Trophoblast cell (in vitro differentiated cells and primary cell): ENCODE results near the gene NASP.

ENCODE experiments used
- DNase-seq, 2 donors: peaks; one replicate each; pipeline ENCODE4 v3.0.0-alpha.2; 2016
- H2AFZ ChIP-seq: 2 replicates; pipeline ENCODE4 v1.6.1; 2013; ENCODE audit warnings: low read length, moderate library complexity, mild to moderate bottlenecking; ENCODE audit not compliant: insufficient read depth, poor library complexity
- H2AK5ac ChIP-seq: 2 replicates; pipeline ENCODE4 v1.6.1; 2013; ENCODE audit warnings: mild to moderate bottlenecking, low read length
- H2BK120ac ChIP-seq: 2 replicates; pipeline ENCODE4 v1.6.1; 2013; ENCODE audit warnings: low read length, mild to moderate bottlenecking, moderate library complexity; ENCODE audit not compliant: insufficient read depth, poor library complexity
- H2BK12ac ChIP-seq: 2 replicates; pipeline ENCODE4 v1.6.1; 2013; ENCODE audit warnings: mild to moderate bottlenecking, low read length, moderate library complexity
- H2BK5ac ChIP-seq: 2 replicates; pipeline ENCODE4 v1.6.1; 2013; ENCODE audit warnings: low read length, low read depth, moderate library complexity, mild to moderate bottlenecking; ENCODE audit not compliant: poor library complexity
- H3K14ac ChIP-seq: 2 replicates; pipeline ENCODE4 v1.6.1; 2013; ENCODE audit warnings: mild to moderate bottlenecking, low read length
- H3K18ac ChIP-seq: 2 replicates; pipeline ENCODE4 v1.6.1; 2013; ENCODE audit warnings: mild to moderate bottlenecking, low read length
- H3K23ac ChIP-seq: 2 replicates; pipeline ENCODE4 v1.6.1; 2013; ENCODE audit warnings: low read length
- H3K27ac ChIP-seq: 2 replicates; pipeline ENCODE4 v1.5.1; 2013; ENCODE audit warnings: low read depth, mild to moderate bottlenecking, inconsistent platforms, low read length, moderate library complexity
- H3K27me3 ChIP-seq: 2 replicates; pipeline ENCODE4 v1.6.1; 2013; ENCODE audit warnings: inconsistent platforms, mild to moderate bottlenecking, low read length, moderate library complexity; ENCODE audit not compliant: insufficient read depth
- H3K36me3 ChIP-seq, 2 experiments: 1 replicate in 1 of 2; 2 replicates in 1 of 2; pipeline ENCODE4 v1.6.1; 2013; ENCODE audit warnings: low read length in 2 of 2, mild to moderate bottlenecking in 2 of 2, moderate library complexity in 1 of 2; ENCODE audit not compliant: insufficient read depth in 2 of 2, control insufficient read depth in 1 of 2
- H3K4ac ChIP-seq: 2 replicates; pipeline ENCODE4 v1.6.1; 2013; ENCODE audit warnings: low read depth, mild to moderate bottlenecking, low read length, moderate library complexity
- H3K4me1 ChIP-seq, 2 experiments: 1 replicate in 1 of 2; 2 replicates in 1 of 2; pipeline ENCODE4 v1.6.1; 2013; ENCODE audit warnings: low read length in 2 of 2, mild to moderate bottlenecking in 2 of 2, moderate library complexity in 1 of 2; ENCODE audit not compliant: insufficient read depth in 2 of 2, control insufficient read depth in 1 of 2
- H3K4me2 ChIP-seq: 2 replicates; pipeline ENCODE4 v1.6.1; 2013; ENCODE audit warnings: inconsistent platforms, mild to moderate bottlenecking, low read length, moderate library complexity
- H3K4me3 ChIP-seq: 2 replicates; pipeline ENCODE4 v1.5.1; 2013; ENCODE audit warnings: mild to moderate bottlenecking, low read depth, low read length, inconsistent platforms
- H3K79me1 ChIP-seq: one replicate; pipeline ENCODE4 v1.6.1; 2013; ENCODE audit warnings: low read length
- H3K79me2 ChIP-seq: 2 replicates; pipeline ENCODE4 v1.6.1; 2013; ENCODE audit warnings: low read length, mild to moderate bottlenecking; ENCODE audit not compliant: control insufficient read depth, insufficient read depth, poor library complexity
- H3K9ac ChIP-seq: 2 replicates; pipeline ENCODE4 v1.6.1; 2013; ENCODE audit warnings: mild to moderate bottlenecking, low read length
- H3K9me3 ChIP-seq: 2 replicates; pipeline ENCODE4 v1.6.1; 2013; ENCODE audit warnings: low read depth, mild to moderate bottlenecking, control low read depth, inconsistent platforms, low read length; ENCODE audit not compliant: insufficient read depth
- H4K12ac ChIP-seq: 2 replicates; pipeline ENCODE4 v1.6.1; 2013; ENCODE audit warnings: low read depth, mild to moderate bottlenecking, low read length, moderate library complexity
- H4K8ac ChIP-seq: 2 replicates; pipeline ENCODE4 v1.6.1; 2013; ENCODE audit warnings: low read depth, mild to moderate bottlenecking, low read length, moderate library complexity
- H4K91ac ChIP-seq: one replicate; pipeline ENCODE4 v1.6.1; 2013; ENCODE audit warnings: low read depth, mild to moderate bottlenecking, low read length, moderate library complexity
- WGBS: extraction: QIAGEN DNeasy Blood & Tissue Kit; methylation state at CpG from one replicate; pipeline ENCODE4 v1.1.7; 2013; ENCODE audit warnings: missing lambda C conversion rate; ENCODE audit not compliant: insufficient read length, insufficient coverage; ENCODE audit errors: extremely low coverage; 5-methylcytosine and 5-hydroxymethylcytosine counted together

Gene NASP

DNA sequence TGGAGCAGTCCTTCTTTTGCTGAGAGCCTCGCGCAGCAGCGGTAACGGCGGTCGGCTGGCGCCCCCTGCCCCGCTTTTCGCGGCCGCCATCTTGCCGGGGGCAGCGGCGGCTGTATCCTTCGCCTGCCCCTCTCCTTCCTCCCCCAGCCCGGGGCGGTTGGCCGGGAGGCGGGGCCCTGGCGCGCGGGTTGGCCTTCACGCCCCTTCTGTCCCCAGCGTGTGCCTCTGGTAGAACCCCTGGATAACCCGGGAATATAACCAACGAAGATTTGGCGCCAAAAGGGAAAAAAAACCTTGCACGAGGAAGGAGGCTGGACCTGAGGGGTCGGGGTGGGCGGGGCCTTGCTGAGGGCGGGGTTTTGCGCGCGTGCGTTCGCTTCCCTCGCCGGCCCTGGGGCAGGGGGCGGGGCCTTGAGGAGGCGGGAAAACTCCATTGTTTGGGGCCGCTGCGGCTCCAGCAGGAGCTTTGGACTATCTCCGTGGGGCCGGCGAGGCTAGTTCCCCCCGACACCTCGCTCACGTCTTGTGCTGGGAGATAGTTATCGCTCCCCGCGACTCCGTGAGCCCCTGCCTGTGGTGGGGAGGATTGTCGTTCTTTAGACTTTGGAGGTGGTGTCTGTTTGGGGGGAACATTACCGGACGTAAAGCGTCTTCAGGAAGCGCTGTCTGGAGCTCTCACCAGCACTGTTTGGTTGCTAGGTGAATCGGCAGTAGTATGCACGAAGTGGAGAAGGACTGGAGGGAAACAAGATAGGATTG, 689 bp downstream of the NASP start:
- WGBS, result no CpG with 5 or more reads among the region's 59 CpGs
- H2BK12ac ChIP-seq, result no peak overlapping the region

DNA sequence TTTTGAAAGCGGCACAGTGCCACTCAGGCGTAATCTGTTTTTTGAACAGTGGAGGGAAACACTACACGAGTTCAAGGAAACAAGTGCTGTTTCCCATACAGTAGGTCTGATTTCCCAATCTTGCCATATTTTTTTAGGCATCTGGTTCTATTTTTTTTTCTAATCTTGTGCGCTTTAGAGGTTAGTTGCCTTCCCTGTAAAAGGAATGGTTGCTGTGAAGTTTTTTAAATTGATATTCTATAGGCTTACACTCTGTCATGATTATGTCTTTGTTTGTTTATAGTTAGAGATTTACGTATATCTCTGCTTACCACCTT, 1.2 kb downstream of the NASP start:
- Histone ChIP-seq H3K9ac (peak overlapping the region; percentile 44), H4K12ac (no peak overlapping the region), H4K8ac (no peak overlapping the region), H3K79me1 (peaks cover 9% of the 10 kb centered on the region), H3K79me2 (peaks cover 32% of the 10 kb centered on the region), H2BK5ac (no peak overlapping the region), H3K4me3 (peak overlapping the region; percentile 100), H2BK12ac (no peak overlapping the region), H3K4ac (peak overlapping the region; percentile 89), H4K91ac (no peak overlapping the region), H2AK5ac (no peak overlapping the region), H3K27ac (no peak overlapping the region), H3K4me2 (peak overlapping the region; percentile 73), H2BK120ac (no peak overlapping the region), H3K4me1 (peaks cover 3 to 8% of the 10 kb centered on the region in 2 experiments), H2AFZ (no peak overlapping the region), H3K18ac (no peak overlapping the region), H3K14ac (no peak overlapping the region), H3K36me3 (peaks cover 0 to 4% of the 10 kb centered on the region in 2 experiments), H3K23ac (no peak overlapping the region), H3K9me3 (peaks cover 2% of the 10 kb centered on the region), H3K27me3 (no peaks in the 10 kb centered on the region)
- WGBS, result no CpG with 5 or more reads among the region's 5 CpGs
- no peak for DNase-seq

More for the DNA sequence above, 689 bp downstream of the NASP start:
- Histone ChIP-seq H3K79me1 (peaks cover 9% of the 10 kb centered on the region), H2AK5ac (peak overlapping the region; percentile 98), H3K9me3 (peaks cover 2% of the 10 kb centered on the region), H3K4me3 (peak overlapping the region; percentile 100), H3K27ac (peak overlapping the region; percentile 81), H3K4me1 (peaks cover 3 to 8% of the 10 kb centered on the region in 2 experiments), H2BK120ac (peak overlapping the region; percentile 74), H3K79me2 (peaks cover 32% of the 10 kb centered on the region), H3K23ac (no peak overlapping the region), H3K14ac (peak overlapping the region; percentile 97), H3K18ac (peak overlapping the region; percentile 95), H3K4ac (peak overlapping the region; percentile 71), H3K4me2 (peak overlapping the region; percentile 80), H3K36me3 (peaks cover 0 to 4% of the 10 kb centered on the region in 2 experiments), H4K8ac (peak overlapping the region; percentile 83), H4K91ac (peak overlapping the region; percentile 81), H3K27me3 (no peaks in the 10 kb centered on the region), H2AFZ (peak overlapping the region; percentile 77), H3K9ac (peak overlapping the region; percentile 99), H2BK5ac (peak overlapping the region; percentile 78), H4K12ac (peak overlapping the region; percentile 79)
- peak; percentile 85 to 93 for DNase-seq

DNA sequence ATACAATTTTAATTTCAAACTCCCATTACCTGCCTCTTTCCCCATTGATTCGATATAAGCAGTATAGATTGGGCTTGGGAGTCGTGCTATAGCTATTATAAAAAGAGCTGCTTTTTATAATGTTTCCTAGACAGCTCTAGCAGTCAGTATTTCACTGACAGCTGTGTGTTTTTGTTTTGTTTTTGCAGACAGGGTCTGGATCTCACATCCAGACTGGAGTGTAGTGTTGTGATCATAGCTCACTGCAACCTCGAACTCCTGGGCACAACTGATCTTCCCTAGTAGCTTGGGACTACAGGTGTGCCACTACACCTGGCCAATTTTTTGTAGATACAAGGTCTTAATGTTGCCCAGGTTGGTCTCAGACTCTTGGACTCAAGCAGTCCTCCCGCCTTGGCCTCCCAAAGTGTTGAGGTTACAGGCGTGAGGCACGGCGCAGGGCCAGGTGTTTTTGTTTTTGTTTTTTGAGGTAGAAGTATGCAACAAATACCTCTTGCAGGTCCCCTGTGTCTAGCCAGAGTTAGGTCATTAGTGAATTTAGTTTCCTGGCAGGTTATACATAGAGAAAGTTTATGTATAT, 1.7 kb downstream of the NASP start:
- no CpG with 5 or more reads among the region's 7 CpGs for WGBS
- no peaks in the 10 kb centered on the region for H3K27me3 ChIP-seq
- H3K9me3 ChIP-seq, result peaks cover 2% of the 10 kb centered on the region
- H3K4me3 ChIP-seq, result no peak overlapping the region
- peaks cover 3 to 8% of the 10 kb centered on the region in 2 experiments for H3K4me1 ChIP-seq
- H3K9ac ChIP-seq, result no peak overlapping the region
- no peak overlapping the region for H2AFZ ChIP-seq
- H3K4ac ChIP-seq, result peak overlapping the region; percentile 89
- no peak overlapping the region for H4K91ac ChIP-seq
- no peak overlapping the region for H2BK120ac ChIP-seq
- H3K4me2 ChIP-seq, result peak overlapping the region; percentile 73
- H4K8ac ChIP-seq, result no peak overlapping the region
- H4K12ac ChIP-seq, result no peak overlapping the region
- no peak overlapping the region for H2BK12ac ChIP-seq
- peaks cover 9% of the 10 kb centered on the region for H3K79me1 ChIP-seq
- no peak for DNase-seq
- no peak overlapping the region for H3K14ac ChIP-seq
- peaks cover 0 to 4% of the 10 kb centered on the region in 2 experiments for H3K36me3 ChIP-seq
- H2BK5ac ChIP-seq, result no peak overlapping the region
- H2AK5ac ChIP-seq, result no peak overlapping the region
- H3K79me2 ChIP-seq, result peaks cover 32% of the 10 kb centered on the region
- H3K18ac ChIP-seq, result no peak overlapping the region
- no peak overlapping the region for H3K23ac ChIP-seq
- no peak overlapping the region for H3K27ac ChIP-seq

DNA sequence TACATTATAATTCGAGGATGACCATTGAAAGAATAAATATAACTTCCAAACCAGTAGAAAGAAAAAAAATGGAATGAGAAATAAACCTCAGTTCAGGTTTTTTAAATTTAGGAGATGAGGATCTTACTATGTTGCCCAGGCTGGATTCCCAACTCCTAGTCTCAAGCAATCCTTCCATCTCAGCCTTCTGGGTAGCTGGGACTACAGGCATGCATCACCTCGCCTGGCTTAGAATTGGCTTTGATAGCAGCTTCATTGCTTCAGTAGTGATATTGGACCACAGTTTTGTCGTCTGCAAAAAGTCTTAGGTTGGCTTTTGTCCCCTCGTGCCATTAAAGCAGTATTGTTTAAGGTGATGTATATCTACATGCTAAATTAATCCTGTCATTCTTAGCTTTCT, 2.9 kb downstream of the NASP start:
- Histone ChIP-seq H2AFZ (no peak overlapping the region), H2BK120ac (no peak overlapping the region), H3K4me3 (no peak overlapping the region), H2BK5ac (no peak overlapping the region), H3K4ac (peak overlapping the region; percentile 91), H3K14ac (no peak overlapping the region), H3K4me2 (no peak overlapping the region), H3K9me3 (peaks cover 2% of the 10 kb centered on the region), H3K23ac (no peak overlapping the region), H2BK12ac (no peak overlapping the region), H3K36me3 (peaks cover 4 to 5% of the 10 kb centered on the region in 2 experiments), H3K79me1 (peaks cover 9% of the 10 kb centered on the region), H3K9ac (no peak overlapping the region), H4K91ac (no peak overlapping the region), H3K18ac (no peak overlapping the region), H2AK5ac (no peak overlapping the region), H3K4me1 (peaks cover 3 to 8% of the 10 kb centered on the region in 2 experiments), H4K8ac (no peak overlapping the region), H3K27me3 (no peaks in the 10 kb centered on the region), H3K79me2 (peaks cover 32% of the 10 kb centered on the region), H4K12ac (no peak overlapping the region), H3K27ac (no peak overlapping the region)
- WGBS, result no CpG with 5 or more reads among the region's 4 CpGs
- no peak for DNase-seq
